ENCODE measurements around the gene CIB4.

CIB4 gene

GRCh38 chr2:26605195-26605998 lies 35.8 kb downstream of the CIB4 start:
- DNase-seq, result peak; percentile 38

GRCh38 chr2:26602575-26602974 lies 38.6 kb downstream of the CIB4 start:
- no peak for DNase-seq

- no peak for DNase-seq
Observed at GRCh38 chr2:26599387-26599786, 41.8 kb downstream of the CIB4 start.

- DNase-seq, result no peak
Observed at GRCh38 chr2:26598996-26599373, 42.2 kb downstream of the CIB4 start.

- DNase-seq, result no peak
Observed at GRCh38 chr2:26598336-26598995, 42.7 kb downstream of the CIB4 start.

- no peak for DNase-seq
Observed at GRCh38 chr2:26597197-26597596, 44.0 kb downstream of the CIB4 start.

- no peak for DNase-seq
Observed at GRCh38 chr2:26595146-26595545, 46.0 kb downstream of the CIB4 start.

- DNase-seq, result no peak
Observed at GRCh38 chr2:26591619-26592505, 49.3 kb downstream of the CIB4 start.

GRCh38 chr2:26590980-26591618 lies 50.1 kb downstream of the CIB4 start:
- no peak for DNase-seq

GRCh38 chr2:26590508-26590907 lies 50.7 kb downstream of the CIB4 start:
- DNase-seq, result no peak

GRCh38 chr2:26588576-26588975 lies 52.6 kb downstream of the CIB4 start:
- no peak for DNase-seq

GRCh38 chr2:26587994-26588393 lies 53.2 kb downstream of the CIB4 start:
- DNase-seq, result no peak

GRCh38 chr2:26585966-26586365 lies 55.2 kb downstream of the CIB4 start:
- DNase-seq, result no peak

- DNase-seq, result no peak
Observed at GRCh38 chr2:26585100-26585499, 56.1 kb downstream of the CIB4 start.

- DNase-seq, result no peak
Observed at GRCh38 chr2:26584656-26585055, 56.5 kb downstream of the CIB4 start.

- DNase-seq, result no peak
Observed at GRCh38 chr2:26584191-26584590, 57.0 kb downstream of the CIB4 start.

- DNase-seq, result no peak
Observed at GRCh38 chr2:26583381-26583911, 57.7 kb downstream of the CIB4 start.

- DNase-seq, result no peak
Observed at GRCh38 chr2:26582890-26583289, 58.3 kb downstream of the CIB4 start.

GRCh38 chr2:26581991-26582842 lies 58.9 kb downstream of the CIB4 start:
- no peak for DNase-seq

- no peak for DNase-seq
Observed at GRCh38 chr2:26581266-26581990, 59.7 kb downstream of the CIB4 start.

- DNase-seq, result no peak
Observed at GRCh38 chr2:26580751-26581150, 60.4 kb downstream of the CIB4 start.

Data from stimulated activated CD4-positive, alpha-beta T cell treated with anti-CD3 and anti-CD28 coated beads, Interleukin-4, amount 100 ng/mL, for 24 hours (primary cell).